Naive B cell (primary cell): ENCODE results near the gene EXOC2. TPM values are rescaled to one million over a fixed set of nuclear protein-coding genes. Genes with fewer than 3 reads are reported as not detected.

Source experiments
- ATAC-seq, 2 donors: fragments of 150-1000 bp; cut with Tn5 transposase; 2 replicates each; pipeline ENCODE4 v1.10.0; 2021; ENCODE audit warnings: low read depth in 2 of 2, mild to moderate bottlenecking in 2 of 2, moderate library complexity in 2 of 2
- DNase-seq: peaks from one replicate; pipeline ENCODE4 v3.0.0; 2022
- H3K27ac Mint-ChIP-seq, 6 donors: one replicate each; pipeline ENCODE4 v1.8.0; 2020 to 2022; ENCODE audit warnings: mild to moderate bottlenecking in 6 of 6, mixed read lengths in 6 of 6, moderate library complexity in 5 of 6, inconsistent platforms in 2 of 6
- H3K27me3 Mint-ChIP-seq, 3 donors: one replicate each; pipeline ENCODE4 v1.8.0; 2021 to 2022; ENCODE audit warnings: mixed read lengths in 3 of 3, mild to moderate bottlenecking in 1 of 3
- H3K36me3 Mint-ChIP-seq, 2 donors: one replicate each; pipeline ENCODE4 v1.8.0; 2020 to 2022; ENCODE audit warnings: mixed read lengths in 2 of 2, inconsistent platforms in 1 of 2, mild to moderate bottlenecking in 1 of 2
- H3K4me1 Mint-ChIP-seq, 3 donors: one replicate each; pipeline ENCODE4 v1.8.0; 2020 to 2022; ENCODE audit warnings: mixed read lengths in 3 of 3, inconsistent platforms in 1 of 3, mild to moderate bottlenecking in 1 of 3, moderate library complexity in 1 of 3
- H3K4me3 Mint-ChIP-seq, 8 donors: one replicate each; pipeline ENCODE4 v1.8.0; 2020 to 2022; ENCODE audit warnings: mild to moderate bottlenecking in 8 of 8, mixed read lengths in 8 of 8, moderate library complexity in 8 of 8, inconsistent platforms in 2 of 8
- H3K9me3 Mint-ChIP-seq, 7 donors: one replicate each; pipeline ENCODE4 v1.8.0; 2020 to 2022; ENCODE audit warnings: mixed read lengths in 7 of 7, mild to moderate bottlenecking in 5 of 7, inconsistent platforms in 2 of 7, moderate library complexity in 1 of 7
- polyA plus RNA-seq, 6 donors: library from polyadenylated mRNA; unstranded; fragments of 300-500 nt; fragmentation: Illumina TruSeq; gene quantifications; one replicate each; pipeline ENCODE4 v1.2.3, GENCODE V29; 2021; ENCODE audit warnings: low read depth in 6 of 6

EXOC2 gene
- polyA plus RNA-seq, 6 donors from 2014 or later = 18.0 to 34.8 (median 28.6) TPM

DNA sequence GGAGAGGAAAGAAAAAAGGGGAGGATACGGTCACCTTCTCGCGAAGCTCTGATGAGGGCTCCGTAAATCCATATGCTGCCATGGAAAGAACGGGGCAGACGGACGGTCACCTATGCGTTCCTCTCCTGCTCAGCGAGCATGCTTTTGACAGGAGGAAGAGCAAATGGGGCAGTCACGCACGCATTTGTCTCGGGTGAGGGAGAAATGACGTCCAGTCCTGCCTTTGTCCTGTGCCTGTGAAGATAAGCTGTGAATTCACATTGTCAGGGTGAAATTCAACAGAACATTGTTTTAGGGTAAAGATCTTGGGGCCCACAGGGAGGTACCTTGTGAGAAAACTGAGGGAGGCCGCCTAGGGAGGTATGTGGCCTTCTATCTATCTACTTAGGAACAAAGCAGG, 217.6 kb downstream of the EXOC2 start:
- no peaks in the 10 kb centered on the region for H3K9me3 Mint-ChIP-seq
- H3K27me3 Mint-ChIP-seq = no peaks in the 10 kb centered on the region
- no peaks in the 10 kb centered on the region for H3K36me3 Mint-ChIP-seq
- peak overlapping the region in 3 of 8 donors; percentile 27 to 57 (median 56) for H3K4me3 Mint-ChIP-seq
- no peak for DNase-seq
- H3K27ac Mint-ChIP-seq = peak overlapping the region in 4 of 6 donors; percentile 4 to 82 (median 38)
- ATAC-seq = no peak
- H3K4me1 Mint-ChIP-seq = peaks cover 22 to 34% (median 23%) of the 10 kb centered on the region in 3 donors

DNA sequence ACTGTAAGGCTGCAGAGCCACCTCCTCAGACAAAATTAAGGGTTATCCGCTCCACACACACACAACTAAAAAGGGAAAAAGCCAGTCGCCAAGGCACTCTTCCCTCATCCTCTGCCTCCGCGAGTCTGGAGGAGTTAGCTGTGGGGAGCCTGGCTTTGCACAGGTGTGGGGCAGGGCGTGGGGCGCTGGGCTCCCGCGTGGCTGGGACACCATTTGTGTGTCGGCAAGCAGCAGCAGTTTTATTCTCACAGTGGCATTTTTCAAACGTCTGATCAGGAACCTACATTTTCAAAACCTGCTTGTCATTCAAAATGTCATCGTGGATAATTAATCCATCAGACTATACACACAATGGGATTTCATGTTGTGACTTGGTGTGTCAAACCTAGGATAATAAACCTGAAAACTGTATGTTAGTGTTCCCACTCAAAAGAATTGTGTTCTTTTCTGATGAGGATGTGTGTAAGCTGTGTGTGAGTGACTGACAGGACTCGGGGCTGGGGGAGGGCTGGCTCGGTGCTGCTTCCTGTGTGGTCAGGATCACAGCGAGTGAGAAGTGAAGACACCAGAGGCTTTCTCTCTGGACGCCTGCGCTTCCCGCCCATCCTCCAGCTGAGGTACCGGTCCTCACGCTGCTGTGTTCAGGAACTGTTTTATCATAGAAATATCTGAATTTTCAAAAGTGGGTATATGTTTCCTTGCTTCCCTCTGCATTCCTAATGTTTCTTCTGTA, 218.3 kb downstream of the EXOC2 start:
- Mint-ChIP-seq H3K4me1 (peaks cover 22 to 40% (median 29%) of the 10 kb centered on the region in 3 donors), H3K36me3 (no peaks in the 10 kb centered on the region), H3K9me3 (peaks cover 0 to 2% (median 0%) of the 10 kb centered on the region in 7 donors), H3K4me3 (peak overlapping the region in 6 of 8 donors; percentile 56 to 70 (median 62)), H3K27me3 (no peaks in the 10 kb centered on the region), H3K27ac (peak overlapping the region in 3 of 6 donors; percentile 34 to 60 (median 52))
- DNase-seq (peak; percentile 59), ATAC-seq (peak; percentile 77 to 94)

DNA sequence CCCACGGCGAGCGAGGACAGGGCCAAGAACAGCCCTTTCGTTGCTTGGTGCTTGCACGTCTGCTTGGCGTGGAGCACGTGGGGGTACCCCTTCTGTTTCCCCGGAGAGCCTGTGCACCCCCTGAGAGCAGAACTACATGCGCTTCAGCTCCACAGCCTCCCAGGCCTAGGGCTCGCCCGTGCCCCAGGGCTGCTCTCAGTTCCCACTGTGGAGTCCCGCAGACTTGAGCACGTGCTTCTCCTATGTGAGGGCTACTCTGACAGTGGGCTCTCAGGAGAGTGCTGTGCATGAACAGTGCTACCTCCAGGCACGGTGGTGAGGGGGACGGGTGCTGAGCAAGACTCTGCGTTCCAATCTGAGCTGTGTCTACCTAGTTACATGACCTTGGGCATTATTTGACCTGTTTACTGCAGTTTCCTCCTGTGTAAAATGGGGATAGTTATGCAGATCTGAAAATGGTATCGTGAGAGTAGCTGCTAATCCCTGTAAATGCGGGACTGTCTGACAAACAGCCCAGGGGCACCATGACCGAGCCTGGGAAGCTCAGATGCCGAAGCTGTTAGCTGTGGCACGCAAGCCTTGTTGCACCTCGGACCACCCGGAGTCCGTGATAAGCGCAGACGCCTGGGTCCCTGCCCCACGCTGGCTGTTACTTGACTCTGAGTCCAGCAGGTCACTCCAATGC, 219.0 kb downstream of the EXOC2 start:
- ATAC-seq (no peak), DNase-seq (no peak)
- Mint-ChIP-seq H3K27ac (no peak overlapping the region), H3K4me3 (peak overlapping the region in 4 of 8 donors; percentile 56 to 61 (median 60)), H3K4me1 (peaks cover 22 to 41% (median 32%) of the 10 kb centered on the region in 3 donors), H3K36me3 (no peaks in the 10 kb centered on the region), H3K9me3 (peaks cover 0 to 2% (median 0%) of the 10 kb centered on the region in 7 donors), H3K27me3 (no peaks in the 10 kb centered on the region)

DNA sequence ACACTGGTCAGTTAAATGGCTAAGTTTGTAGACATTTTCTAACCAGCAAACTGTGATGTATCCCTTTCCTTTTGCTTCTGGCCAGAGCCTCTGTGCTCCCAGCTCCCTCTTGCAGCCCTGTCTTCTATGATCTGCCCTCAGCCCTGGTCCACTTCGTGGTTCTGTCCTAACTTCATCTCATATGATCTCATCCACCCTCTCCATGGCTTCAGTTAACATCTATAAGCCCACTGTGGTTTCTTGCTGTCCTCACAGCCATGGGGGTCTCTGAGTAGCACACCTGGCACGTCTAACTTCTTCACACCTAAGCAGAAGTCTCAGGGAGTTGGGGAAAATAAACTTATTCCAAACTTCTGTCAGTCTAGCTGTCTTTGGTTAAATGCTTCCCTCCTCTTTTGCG, 219.6 kb downstream of the EXOC2 start:
- ATAC-seq (no peak), DNase-seq (no peak)
- H3K4me3 Mint-ChIP-seq = peak overlapping the region in 1 of 8 donors; percentile 59
- peaks cover 22 to 41% (median 33%) of the 10 kb centered on the region in 3 donors for H3K4me1 Mint-ChIP-seq
- H3K36me3 Mint-ChIP-seq = no peaks in the 10 kb centered on the region
- H3K27me3 Mint-ChIP-seq = no peaks in the 10 kb centered on the region
- H3K9me3 Mint-ChIP-seq = peaks cover 0 to 2% (median 0%) of the 10 kb centered on the region in 7 donors
- no peak overlapping the region for H3K27ac Mint-ChIP-seq

DNA sequence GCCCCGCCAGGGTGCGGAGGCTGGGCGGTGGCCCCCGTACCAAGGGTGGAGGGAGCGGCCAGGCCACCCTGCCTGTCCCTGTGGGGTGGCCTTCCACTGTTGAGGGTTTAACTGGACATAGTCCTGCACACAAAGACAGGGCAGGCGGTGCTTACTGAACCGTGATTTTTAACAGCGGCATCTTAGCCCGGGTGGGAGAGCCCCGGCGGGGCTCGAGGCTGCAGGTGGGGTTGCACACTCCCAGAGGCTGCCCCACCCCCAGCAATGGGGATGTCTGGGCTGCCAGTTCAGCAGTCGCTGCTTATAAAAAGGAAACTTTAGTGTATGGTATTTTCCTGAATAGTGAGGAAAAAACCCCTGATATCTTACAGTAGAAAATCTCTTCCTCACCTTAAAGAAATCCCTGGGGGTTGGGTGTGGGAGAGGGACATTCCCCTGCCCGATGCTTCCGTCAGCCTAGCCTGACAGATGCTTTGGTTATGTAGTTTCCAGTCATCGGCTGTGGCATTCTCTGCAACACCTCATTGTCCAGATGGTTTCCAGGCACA, 222.0 kb downstream of the EXOC2 start:
- no peaks in the 10 kb centered on the region for H3K36me3 Mint-ChIP-seq
- peak overlapping the region in 2 of 6 donors; percentile 34 to 88 for H3K27ac Mint-ChIP-seq
- H3K27me3 Mint-ChIP-seq = peaks cover 1 to 8% (median 7%) of the 10 kb centered on the region in 3 donors
- peak overlapping the region in 7 of 8 donors; percentile 16 to 80 (median 54) for H3K4me3 Mint-ChIP-seq
- peaks cover 22 to 41% (median 33%) of the 10 kb centered on the region in 3 donors for H3K4me1 Mint-ChIP-seq
- peaks cover 0 to 2% (median 0%) of the 10 kb centered on the region in 7 donors for H3K9me3 Mint-ChIP-seq
- DNase-seq (peak; percentile 25), ATAC-seq (peak; percentile 49 to 78)

DNA sequence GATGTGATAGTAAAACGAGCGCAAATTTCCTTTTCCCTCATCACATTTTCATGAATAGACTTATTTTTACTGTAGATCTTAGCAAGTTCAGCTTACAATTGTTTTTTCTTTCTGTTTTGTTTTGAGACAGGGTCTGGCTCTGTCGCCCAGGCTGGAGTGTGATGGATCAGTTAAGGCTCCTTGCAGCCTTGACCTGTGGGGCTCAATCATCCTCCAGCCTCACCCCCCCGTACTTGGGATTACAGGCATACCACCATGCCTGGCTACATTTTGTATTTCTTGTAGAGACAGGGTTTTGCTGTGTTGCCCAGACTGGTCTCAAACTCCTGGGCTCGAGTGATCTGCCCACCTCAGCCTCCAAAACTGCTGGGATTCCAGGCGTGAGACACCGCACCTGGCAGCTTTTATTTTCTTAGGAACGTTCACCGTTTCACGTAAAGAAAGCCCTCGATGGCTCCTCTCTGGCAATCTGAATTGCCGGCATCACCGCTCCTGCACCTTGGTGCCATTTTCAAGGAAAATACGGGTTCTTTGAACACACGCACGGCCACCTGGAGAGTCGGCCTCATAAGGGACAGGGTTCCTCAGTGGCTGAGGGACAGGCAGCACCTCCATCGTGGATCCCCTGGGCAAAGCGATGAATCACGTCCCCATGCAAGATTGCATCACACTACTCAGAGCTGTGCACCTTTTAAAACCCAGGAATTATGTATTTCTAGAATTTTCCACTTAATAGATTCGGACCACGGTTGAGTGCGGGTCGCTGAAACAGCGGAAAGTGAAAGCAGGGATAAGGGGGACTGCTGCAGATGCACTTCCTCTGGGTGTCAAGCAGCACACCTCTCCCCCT, 222.7 kb downstream of the EXOC2 start:
- Mint-ChIP-seq H3K9me3 (peaks cover 0 to 2% (median 0%) of the 10 kb centered on the region in 7 donors), H3K4me3 (peak overlapping the region in 4 of 8 donors; percentile 5 to 68 (median 30)), H3K27me3 (peaks cover 5 to 14% (median 13%) of the 10 kb centered on the region in 3 donors), H3K36me3 (no peaks in the 10 kb centered on the region), H3K4me1 (peaks cover 22 to 40% (median 32%) of the 10 kb centered on the region in 3 donors), H3K27ac (peak overlapping the region in 2 of 6 donors; percentile 47 to 78)
- ATAC-seq = peak; percentile 6 to 31
- no peak for DNase-seq

DNA sequence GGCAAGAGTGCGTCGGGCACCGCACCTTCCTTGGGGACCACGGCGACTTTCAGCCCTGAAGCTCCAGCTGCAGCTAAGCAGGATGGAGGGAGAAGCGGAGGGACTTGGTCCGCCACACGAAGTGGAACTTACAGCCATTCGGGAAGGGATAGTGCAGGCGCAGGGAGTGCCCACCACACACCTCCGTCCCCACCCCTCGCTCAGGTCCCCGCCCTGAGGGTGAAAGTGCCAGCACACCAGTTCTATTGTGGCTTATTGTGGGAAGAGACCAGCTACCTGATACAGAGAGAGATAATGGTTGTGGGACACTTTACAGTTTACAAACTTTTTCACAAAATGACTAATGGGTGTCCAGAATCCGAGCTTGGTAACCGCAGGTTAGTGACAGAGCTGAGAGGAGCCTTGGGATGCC, 225.3 kb downstream of the EXOC2 start:
- H3K36me3 Mint-ChIP-seq = no peaks in the 10 kb centered on the region
- H3K4me3 Mint-ChIP-seq = no peak overlapping the region
- H3K27ac Mint-ChIP-seq = peak overlapping the region in 2 of 6 donors; percentile 21 to 42

DNA sequence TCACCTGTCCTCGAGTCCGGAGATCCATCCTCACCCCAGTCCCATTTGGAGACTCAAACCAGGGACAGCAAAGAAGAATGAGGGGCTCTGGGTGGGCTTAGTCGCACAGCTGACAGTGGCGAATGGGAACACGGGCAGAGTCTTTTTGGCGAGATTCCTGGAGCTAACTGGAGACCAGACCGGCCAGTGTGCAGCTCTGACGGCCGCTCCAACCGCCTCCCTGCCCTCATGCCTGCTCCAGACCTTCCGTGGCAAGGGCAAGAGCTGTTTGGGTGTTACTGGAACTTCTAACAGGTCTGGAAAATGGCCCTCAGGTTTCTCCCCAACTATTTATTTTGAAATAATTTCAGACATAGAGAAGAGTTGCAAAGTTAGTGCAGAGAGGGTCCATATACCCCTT, 225.8 kb downstream of the EXOC2 start:
- H3K27me3 Mint-ChIP-seq = peaks cover 24 to 36% (median 34%) of the 10 kb centered on the region in 3 donors
- peaks cover 6 to 22% (median 17%) of the 10 kb centered on the region in 3 donors for H3K4me1 Mint-ChIP-seq
- H3K4me3 Mint-ChIP-seq = no peak overlapping the region
- H3K27ac Mint-ChIP-seq = peak overlapping the region in 1 of 6 donors; percentile 27
- H3K9me3 Mint-ChIP-seq = peaks cover 0 to 2% (median 0%) of the 10 kb centered on the region in 7 donors
- no peaks in the 10 kb centered on the region for H3K36me3 Mint-ChIP-seq
- DNase-seq = no peak
- no peak for ATAC-seq

More for the DNA sequence above, 225.3 kb downstream of the EXOC2 start:
- H3K4me1 Mint-ChIP-seq = peaks cover 6 to 23% (median 17%) of the 10 kb centered on the region in 3 donors
- no peak for ATAC-seq
- DNase-seq = no peak
- H3K9me3 Mint-ChIP-seq = peaks cover 0 to 2% (median 0%) of the 10 kb centered on the region in 7 donors
- peaks cover 20 to 31% (median 31%) of the 10 kb centered on the region in 3 donors for H3K27me3 Mint-ChIP-seq

DNA sequence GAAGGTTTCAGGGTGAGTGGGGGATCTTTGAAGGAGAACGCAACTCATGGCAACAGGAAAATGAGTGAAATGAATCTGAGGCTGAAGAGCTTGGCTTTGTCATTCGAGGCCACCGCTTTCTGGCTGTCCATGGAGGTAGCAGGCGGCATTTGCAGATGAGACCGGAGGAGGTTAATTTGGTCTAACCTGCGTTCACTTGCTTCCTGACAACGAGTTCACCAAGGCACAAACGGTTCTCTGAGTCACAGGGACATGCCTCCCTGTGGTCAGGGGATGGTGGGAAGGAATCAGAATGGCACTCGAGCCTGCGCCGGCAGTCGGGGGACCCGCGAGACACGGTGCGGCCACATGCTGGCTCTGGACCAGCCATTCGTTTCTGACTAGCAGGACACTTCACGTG, 226.4 kb downstream of the EXOC2 start:
- Mint-ChIP-seq H3K27me3 (peaks cover 24 to 36% (median 34%) of the 10 kb centered on the region in 3 donors), H3K4me1 (peaks cover 5 to 17% (median 17%) of the 10 kb centered on the region in 3 donors), H3K9me3 (peaks cover 0 to 2% (median 0%) of the 10 kb centered on the region in 7 donors), H3K36me3 (no peaks in the 10 kb centered on the region), H3K4me3 (peak overlapping the region in 1 of 8 donors; percentile 26), H3K27ac (peak overlapping the region in 1 of 6 donors; percentile 79)
- ATAC-seq = no peak
- DNase-seq = no peak

DNA sequence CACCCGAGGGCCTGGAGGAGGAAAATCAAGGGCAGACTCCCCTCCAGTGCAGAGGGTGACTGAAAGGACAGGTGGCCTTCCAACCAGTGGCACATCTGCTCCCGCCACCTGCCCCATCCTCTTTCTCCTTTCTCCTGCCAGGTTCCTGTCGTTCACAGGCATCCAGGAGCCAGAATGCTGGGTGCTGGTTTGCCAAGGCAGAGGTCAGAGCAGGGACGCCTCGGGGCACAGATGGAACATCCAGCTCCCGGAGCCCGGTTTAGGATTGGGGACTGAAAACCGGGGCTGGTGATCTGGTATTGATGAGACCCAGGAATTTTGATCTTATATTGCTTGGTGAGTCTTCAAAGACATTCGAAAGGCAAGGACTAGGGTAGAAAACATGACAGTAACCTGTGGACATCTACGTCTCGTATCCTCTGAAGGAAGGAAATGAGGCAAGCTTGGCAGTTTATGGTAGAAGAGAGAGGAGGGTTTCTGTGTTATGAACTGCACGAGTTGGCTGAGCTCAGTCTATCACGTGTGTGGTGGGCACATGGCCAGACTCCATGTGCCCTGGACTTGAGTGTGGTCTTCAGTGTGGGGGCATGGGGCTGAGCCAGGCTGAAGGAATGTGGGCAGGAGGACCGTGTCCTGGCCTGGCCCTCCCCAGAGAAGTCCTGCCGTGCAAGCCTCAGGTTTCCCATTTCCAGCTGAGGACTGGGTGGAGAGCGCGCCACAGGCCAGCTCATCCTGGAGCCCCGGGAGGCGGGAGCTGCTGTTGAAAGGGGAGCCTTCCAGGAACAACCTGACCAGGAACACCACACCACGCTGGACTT, 227.2 kb downstream of the EXOC2 start:
- Mint-ChIP-seq H3K4me1 (peaks cover 0 to 13% (median 11%) of the 10 kb centered on the region in 3 donors), H3K9me3 (peaks cover 0 to 2% (median 0%) of the 10 kb centered on the region in 7 donors), H3K27me3 (peaks cover 24 to 36% (median 34%) of the 10 kb centered on the region in 3 donors), H3K36me3 (no peaks in the 10 kb centered on the region), H3K4me3 (no peak overlapping the region), H3K27ac (peak overlapping the region in 2 of 6 donors; percentile 20 to 81)
- ATAC-seq (no peak), DNase-seq (no peak)

DNA sequence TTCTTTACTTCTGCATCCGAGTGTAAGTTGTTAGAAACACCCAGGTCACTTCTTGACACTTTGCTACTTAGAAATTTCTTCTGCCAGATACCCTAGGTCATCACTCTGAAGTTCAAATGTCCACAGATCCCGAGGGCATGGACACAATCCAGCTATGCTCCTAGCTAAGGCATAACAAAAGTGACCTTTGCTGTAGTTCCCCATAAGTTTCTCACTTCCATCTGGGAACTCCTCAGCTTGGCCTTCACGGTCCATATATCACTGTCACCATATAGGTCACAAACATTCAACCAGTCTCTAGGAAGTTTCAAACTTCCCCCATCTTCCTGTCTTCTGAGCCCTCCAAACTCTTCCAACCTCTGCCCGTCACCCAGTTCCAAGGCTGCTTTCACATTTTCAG, 236.1 kb downstream of the EXOC2 start:
- Mint-ChIP-seq H3K4me1 (no peaks in the 10 kb centered on the region), H3K27ac (no peak overlapping the region)
- ATAC-seq = no peak

More for the DNA sequence above, 236.1 kb downstream of the EXOC2 start:
- peaks cover 0 to 5% of the 10 kb centered on the region in 2 donors for H3K36me3 Mint-ChIP-seq
- peaks cover 0 to 13% (median 0%) of the 10 kb centered on the region in 7 donors for H3K9me3 Mint-ChIP-seq
- DNase-seq = no peak
- H3K4me3 Mint-ChIP-seq = no peak overlapping the region
- peaks cover 0 to 3% (median 0%) of the 10 kb centered on the region in 3 donors for H3K27me3 Mint-ChIP-seq
